HG03025 (cell line): ENCODE results near the gene AVPR2.

Experiments used
- ATAC-seq: cut with Tn5 transposase; IDR thresholded peaks from one replicate; pipeline ENCODE4 v1.9.1; 2021; ENCODE audit warnings: mild to moderate bottlenecking, moderate library complexity; ENCODE audit not compliant: unreplicated experiment, low FRiP score

AVPR2 gene

GRCh38 chrX:153948002-153948466, 43.6 kb downstream of the AVPR2 start:
- ATAC-seq: no peak

GRCh38 chrX:153948847-153949805, 44.7 kb downstream of the AVPR2 start:
- no peak for ATAC-seq

- no peak for ATAC-seq
Observed at GRCh38 chrX:153950127-153950526, 45.7 kb downstream of the AVPR2 start.

- no peak for ATAC-seq
Observed at GRCh38 chrX:153951683-153952372, 47.4 kb downstream of the AVPR2 start.

GRCh38 chrX:153952373-153953026, 48.0 kb downstream of the AVPR2 start:
- no peak for ATAC-seq

GRCh38 chrX:153953342-153953830, 48.9 kb downstream of the AVPR2 start:
- ATAC-seq: no peak

- ATAC-seq: no peak
Observed at GRCh38 chrX:153953892-153954557, 49.6 kb downstream of the AVPR2 start.

- no peak for ATAC-seq
Observed at GRCh38 chrX:153954558-153955227, 50.2 kb downstream of the AVPR2 start.

- ATAC-seq: no peak
Observed at GRCh38 chrX:153955228-153955732, 50.8 kb downstream of the AVPR2 start.

GRCh38 chrX:153956044-153956907, 51.8 kb downstream of the AVPR2 start:
- ATAC-seq: no peak
